SH-SY5Y (cell line): Measurements from ENCODE around the gene TLL1.

ENCODE experiments used
- GATA2 ChIP-seq: IDR thresholded peaks from 2 replicates; pipeline ENCODE4 v1.6.1; 2011; ENCODE audit warnings: mild to moderate bottlenecking, low read depth, low read length
- GATA3 ChIP-seq: IDR thresholded peaks from 2 replicates; pipeline ENCODE4 v1.6.1; 2011; ENCODE audit warnings: low read depth, mild to moderate bottlenecking, low read length, moderate library complexity

DNA sequence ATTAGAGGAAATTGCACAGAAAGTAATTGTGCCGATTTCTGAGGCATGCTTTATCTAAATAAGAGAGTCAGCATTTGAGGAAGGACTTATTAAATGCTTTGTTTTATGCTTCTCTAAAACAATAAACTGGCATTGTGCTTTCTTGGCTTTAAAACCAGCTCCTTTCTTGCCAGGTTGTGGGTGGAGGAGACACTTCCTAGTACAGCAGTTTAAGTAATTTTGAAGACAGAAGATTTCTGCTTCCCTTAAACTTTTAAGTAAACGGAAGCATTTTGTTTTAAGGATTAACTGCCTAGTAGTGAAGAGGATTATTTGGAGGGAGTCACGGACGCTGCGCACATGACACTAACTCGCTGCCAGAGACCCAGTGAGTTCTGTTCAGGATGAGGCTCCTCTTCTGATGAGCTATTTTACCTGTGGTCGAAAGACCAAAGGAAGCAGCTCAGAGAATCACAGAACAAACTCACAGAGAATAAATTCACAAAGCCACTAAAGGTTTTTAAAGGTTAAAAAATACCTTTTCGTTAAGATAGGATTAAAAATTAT is 169.5 kb downstream of the TLL1 start:
- TF ChIP-seq GATA2: no peak
- TF ChIP-seq GATA3: no peak
